PFSK-1 (cell line): ENCODE measurements around the gene LHX2.

Source experiments
- FOXP2 ChIP-seq: optimal IDR thresholded peaks from 2 replicates; pipeline ENCODE3; 2011; ENCODE audit warnings: borderline replicate concordance, control low read depth, inconsistent platforms; ENCODE audit not compliant: insufficient read depth; ENCODE audit errors: extremely low read length, extremely low read depth
- POLR2AphosphoS5 ChIP-seq: IDR thresholded peaks from 2 replicates; pipeline ENCODE4 v1.6.1; 2012; ENCODE audit warnings: low read depth, mild to moderate bottlenecking, control low read depth, low read length, moderate library complexity
- SIN3A ChIP-seq: IDR thresholded peaks from 2 replicates; pipeline ENCODE4 v1.6.1; 2012; ENCODE audit warnings: mild to moderate bottlenecking, low read length, moderate library complexity, borderline replicate concordance; ENCODE audit not compliant: insufficient read depth
- TAF1 ChIP-seq: IDR thresholded peaks from 2 replicates; pipeline ENCODE4 v1.6.1; 2012; ENCODE audit warnings: low read length, control low read depth, borderline replicate concordance; ENCODE audit not compliant: insufficient read depth
- TF ChIP-seq, protein P1 (sequence below), 2 experiments: IDR thresholded peaks; 2 replicates each; pipeline versions ENCODE4 v1.6.1 to v1.8.0; 2011 to 2012; ENCODE audit warnings: low read depth in 2 of 2, low read length in 2 of 2, control low read depth in 1 of 2, inconsistent platforms in 1 of 2, mild to moderate bottlenecking in 1 of 2, moderate library complexity in 1 of 2; ENCODE audit not compliant: insufficient read depth in 1 of 2

The LHX2 gene

DNA sequence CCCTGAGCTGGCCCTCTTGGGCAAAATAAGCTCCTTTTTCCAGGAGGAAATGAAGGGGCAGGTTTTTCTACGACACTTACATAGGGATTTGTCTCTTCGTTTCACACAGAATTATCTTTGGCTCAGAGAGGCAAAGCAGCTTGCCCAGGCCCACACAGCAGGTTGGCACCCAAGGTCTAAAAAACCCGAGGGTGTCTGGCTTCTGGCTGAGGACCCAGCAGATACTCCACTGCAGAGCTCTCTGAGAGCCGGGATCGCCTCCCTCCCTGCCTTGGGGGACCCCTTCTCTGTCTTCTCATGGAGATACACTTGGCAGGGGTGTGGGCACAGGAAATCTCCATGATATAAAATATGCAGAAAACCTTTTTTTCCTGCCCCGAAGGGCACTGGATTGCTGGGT, 29.0 kb upstream of the LHX2 start:
- TF ChIP-seq, protein P1, sequence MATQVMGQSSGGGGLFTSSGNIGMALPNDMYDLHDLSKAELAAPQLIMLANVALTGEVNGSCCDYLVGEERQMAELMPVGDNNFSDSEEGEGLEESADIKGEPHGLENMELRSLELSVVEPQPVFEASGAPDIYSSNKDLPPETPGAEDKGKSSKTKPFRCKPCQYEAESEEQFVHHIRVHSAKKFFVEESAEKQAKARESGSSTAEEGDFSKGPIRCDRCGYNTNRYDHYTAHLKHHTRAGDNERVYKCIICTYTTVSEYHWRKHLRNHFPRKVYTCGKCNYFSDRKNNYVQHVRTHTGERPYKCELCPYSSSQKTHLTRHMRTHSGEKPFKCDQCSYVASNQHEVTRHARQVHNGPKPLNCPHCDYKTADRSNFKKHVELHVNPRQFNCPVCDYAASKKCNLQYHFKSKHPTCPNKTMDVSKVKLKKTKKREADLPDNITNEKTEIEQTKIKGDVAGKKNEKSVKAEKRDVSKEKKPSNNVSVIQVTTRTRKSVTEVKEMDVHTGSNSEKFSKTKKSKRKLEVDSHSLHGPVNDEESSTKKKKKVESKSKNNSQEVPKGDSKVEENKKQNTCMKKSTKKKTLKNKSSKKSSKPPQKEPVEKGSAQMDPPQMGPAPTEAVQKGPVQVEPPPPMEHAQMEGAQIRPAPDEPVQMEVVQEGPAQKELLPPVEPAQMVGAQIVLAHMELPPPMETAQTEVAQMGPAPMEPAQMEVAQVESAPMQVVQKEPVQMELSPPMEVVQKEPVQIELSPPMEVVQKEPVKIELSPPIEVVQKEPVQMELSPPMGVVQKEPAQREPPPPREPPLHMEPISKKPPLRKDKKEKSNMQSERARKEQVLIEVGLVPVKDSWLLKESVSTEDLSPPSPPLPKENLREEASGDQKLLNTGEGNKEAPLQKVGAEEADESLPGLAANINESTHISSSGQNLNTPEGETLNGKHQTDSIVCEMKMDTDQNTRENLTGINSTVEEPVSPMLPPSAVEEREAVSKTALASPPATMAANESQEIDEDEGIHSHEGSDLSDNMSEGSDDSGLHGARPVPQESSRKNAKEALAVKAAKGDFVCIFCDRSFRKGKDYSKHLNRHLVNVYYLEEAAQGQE (IDR thresholded peaks at IDR 0.05; ENCODE audit: insufficient read depth in 1 of 2, low read depth in 2 of 2, low read length in 2 of 2), result no peak
- no peak for TF ChIP-seq TAF1

DNA sequence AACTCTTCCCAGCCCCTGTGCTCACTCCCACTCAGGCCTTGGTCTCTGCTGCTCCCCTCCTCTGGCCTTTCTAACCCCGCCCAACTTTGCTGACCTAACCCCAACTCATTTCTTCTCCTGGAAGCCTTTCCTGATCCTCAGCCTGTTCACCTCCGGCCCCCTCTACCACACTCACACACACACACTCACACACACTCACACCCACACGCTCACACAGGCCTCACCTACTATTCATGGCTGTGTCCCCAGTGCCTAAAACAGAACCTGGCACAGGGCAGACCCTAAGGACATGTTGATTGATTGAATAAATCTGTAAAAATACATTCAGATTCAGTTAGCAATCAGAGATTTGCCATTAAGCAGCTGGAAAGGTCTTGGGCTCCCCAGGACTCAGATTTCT, 28.5 kb upstream of the LHX2 start:
- TF ChIP-seq POLR2AphosphoS5 (no peak), SIN3A (no peak), TAF1 (no peak), FOXP2 (no peak)
- TF ChIP-seq, protein P1 (IDR thresholded peaks at IDR 0.05; ENCODE audit: insufficient read depth in 1 of 2, low read depth in 2 of 2, low read length in 2 of 2), result no peak

DNA sequence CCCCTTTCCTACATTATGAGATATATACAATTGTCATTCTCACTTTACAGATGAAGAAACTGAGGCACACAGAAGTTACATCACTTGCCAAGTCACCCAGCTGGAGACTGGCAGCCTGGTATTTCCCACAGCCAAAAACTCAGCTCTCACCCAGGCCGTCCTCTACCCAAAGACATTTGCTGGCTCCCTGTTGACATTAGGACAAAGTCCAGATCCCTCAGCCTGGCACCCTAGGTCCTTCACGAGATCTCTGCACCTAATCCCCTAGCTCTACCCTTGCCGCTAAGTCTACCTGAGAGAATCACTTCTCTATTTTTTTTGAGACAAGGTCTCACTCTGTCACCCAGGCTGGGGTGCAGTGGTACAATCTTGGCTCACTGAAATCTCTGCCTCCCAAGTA, 26.8 kb upstream of the LHX2 start:
- TF ChIP-seq, protein P1 (IDR thresholded peaks at IDR 0.05; ENCODE audit: insufficient read depth in 1 of 2, low read depth in 2 of 2, low read length in 2 of 2), result no peak
- TF ChIP-seq FOXP2 (no peak), SIN3A (no peak), POLR2AphosphoS5 (no peak)

DNA sequence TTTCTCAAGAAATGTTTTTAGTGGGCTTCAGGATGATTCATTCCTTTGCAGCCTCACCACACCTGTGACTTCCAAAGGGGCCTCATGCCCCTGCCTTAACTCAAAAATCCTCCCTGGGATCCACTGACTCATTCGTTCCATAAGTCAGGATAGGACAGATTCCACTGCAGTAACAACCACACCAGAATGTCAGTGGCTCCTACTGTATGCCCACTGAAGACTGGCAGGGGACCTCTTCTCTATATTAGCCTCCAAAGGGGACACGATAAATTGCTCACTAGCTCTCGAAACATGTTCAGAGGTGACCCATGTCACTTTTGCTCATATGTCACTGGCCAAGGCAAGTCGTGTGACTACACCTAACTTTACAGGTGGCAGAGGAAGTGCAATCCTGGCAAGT, 25.7 kb upstream of the LHX2 start:
- TF ChIP-seq POLR2AphosphoS5 (no peak), FOXP2 (no peak), SIN3A (no peak), TAF1 (no peak)
- TF ChIP-seq, protein P1 (IDR thresholded peaks at IDR 0.05; ENCODE audit: insufficient read depth in 1 of 2, low read depth in 2 of 2, low read length in 2 of 2), result no peak

DNA sequence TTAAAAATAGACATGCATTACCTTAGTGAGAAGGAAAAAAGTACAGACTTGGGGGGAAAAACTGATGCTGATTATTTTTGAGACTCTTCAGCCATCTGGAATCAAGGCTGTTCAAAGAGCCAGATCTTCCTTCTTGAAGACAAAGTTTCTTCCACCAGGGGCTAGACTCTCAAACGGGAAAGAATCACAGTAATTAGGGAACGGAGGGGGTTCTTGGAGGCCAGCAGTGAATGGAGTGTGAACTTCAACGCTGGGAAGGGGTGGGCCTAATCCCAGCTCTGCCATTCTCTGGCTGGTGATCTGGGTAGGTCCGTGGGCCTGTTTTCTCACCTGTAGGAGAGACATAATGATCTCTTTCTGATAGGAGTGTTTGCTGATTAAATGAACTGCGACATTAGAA, 21.1 kb upstream of the LHX2 start:
- TF ChIP-seq, protein P1 (IDR thresholded peaks at IDR 0.05; ENCODE audit: insufficient read depth in 1 of 2, low read depth in 2 of 2, low read length in 2 of 2), result no peak
- TF ChIP-seq SIN3A (no peak), TAF1 (no peak), POLR2AphosphoS5 (no peak), FOXP2 (no peak)
